Measurements from ENCODE around the gene ATL2.

- TF ChIP-seq POLR2AphosphoS5 (IDR thresholded peaks at IDR 0.05; ENCODE audit: insufficient read depth in 1 of 2, low read depth in 1 of 2) = no peak
- TF ChIP-seq, protein P1, sequence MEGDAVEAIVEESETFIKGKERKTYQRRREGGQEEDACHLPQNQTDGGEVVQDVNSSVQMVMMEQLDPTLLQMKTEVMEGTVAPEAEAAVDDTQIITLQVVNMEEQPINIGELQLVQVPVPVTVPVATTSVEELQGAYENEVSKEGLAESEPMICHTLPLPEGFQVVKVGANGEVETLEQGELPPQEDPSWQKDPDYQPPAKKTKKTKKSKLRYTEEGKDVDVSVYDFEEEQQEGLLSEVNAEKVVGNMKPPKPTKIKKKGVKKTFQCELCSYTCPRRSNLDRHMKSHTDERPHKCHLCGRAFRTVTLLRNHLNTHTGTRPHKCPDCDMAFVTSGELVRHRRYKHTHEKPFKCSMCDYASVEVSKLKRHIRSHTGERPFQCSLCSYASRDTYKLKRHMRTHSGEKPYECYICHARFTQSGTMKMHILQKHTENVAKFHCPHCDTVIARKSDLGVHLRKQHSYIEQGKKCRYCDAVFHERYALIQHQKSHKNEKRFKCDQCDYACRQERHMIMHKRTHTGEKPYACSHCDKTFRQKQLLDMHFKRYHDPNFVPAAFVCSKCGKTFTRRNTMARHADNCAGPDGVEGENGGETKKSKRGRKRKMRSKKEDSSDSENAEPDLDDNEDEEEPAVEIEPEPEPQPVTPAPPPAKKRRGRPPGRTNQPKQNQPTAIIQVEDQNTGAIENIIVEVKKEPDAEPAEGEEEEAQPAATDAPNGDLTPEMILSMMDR (IDR thresholded peaks at IDR 0.05) = no peak
Observed at GRCh38 chr2:38301340-38301968, 75.6 kb downstream of the ATL2 start.
